CD4-positive, alpha-beta T cell treated with Interleukin-17A for 1 hour (primary cell): ENCODE data around the gene NSL1.
"Not testable (repeated sequence)": the region's sequence is repeated elsewhere in the genome, so short reads cannot be mapped to it uniquely, and the experiment has no call there.

Source experiments
- DNase-seq: peaks from one replicate; pipeline ENCODE4 v3.0.0-alpha.2; 2020

The NSL1 gene

GRCh38 chr1:212782422-212783154, 9.0 kb downstream of the NSL1 start:
- DNase-seq, result peak; percentile 52

- no peak for DNase-seq
Observed at GRCh38 chr1:212781225-212781624, 10.4 kb downstream of the NSL1 start.

- DNase-seq, result no peak
Observed at GRCh38 chr1:212780759-212781158, 10.8 kb downstream of the NSL1 start.

GRCh38 chr1:212779086-212779485, 12.5 kb downstream of the NSL1 start:
- DNase-seq, result not testable (repeated sequence)

- no peak for DNase-seq
Observed at GRCh38 chr1:212777151-212777550, 14.4 kb downstream of the NSL1 start.

- no peak for DNase-seq
Observed at GRCh38 chr1:212775241-212775640, 16.3 kb downstream of the NSL1 start.

- no peak for DNase-seq
Observed at GRCh38 chr1:212774584-212774983, 17.0 kb downstream of the NSL1 start.

- no peak for DNase-seq
Observed at GRCh38 chr1:212773011-212773410, 18.6 kb downstream of the NSL1 start.

- no peak for DNase-seq
Observed at GRCh38 chr1:212771341-212771740, 20.2 kb downstream of the NSL1 start.

GRCh38 chr1:212769459-212770167, 22.0 kb downstream of the NSL1 start:
- DNase-seq, result no peak

GRCh38 chr1:212766825-212767224, 24.8 kb downstream of the NSL1 start:
- DNase-seq, result not testable (repeated sequence)

- not testable (repeated sequence) for DNase-seq
Observed at GRCh38 chr1:212764718-212765281, 26.8 kb downstream of the NSL1 start.

GRCh38 chr1:212762839-212763238, 28.7 kb downstream of the NSL1 start:
- no peak for DNase-seq

GRCh38 chr1:212762234-212762633, 29.3 kb downstream of the NSL1 start:
- DNase-seq, result no peak

GRCh38 chr1:212760126-212760823, 31.3 kb downstream of the NSL1 start:
- DNase-seq, result peak; percentile 48

GRCh38 chr1:212759683-212760082, 31.9 kb downstream of the NSL1 start:
- no peak for DNase-seq

- DNase-seq, result no peak
Observed at GRCh38 chr1:212754680-212755079, 36.9 kb downstream of the NSL1 start.

- peak; percentile 21 for DNase-seq
Observed at GRCh38 chr1:212754193-212754592, 37.4 kb downstream of the NSL1 start.

- no peak for DNase-seq
Observed at GRCh38 chr1:212753749-212754148, 37.8 kb downstream of the NSL1 start.

GRCh38 chr1:212752934-212753497, 38.6 kb downstream of the NSL1 start:
- peak; percentile 27 for DNase-seq

- peak; percentile 23 for DNase-seq
Observed at GRCh38 chr1:212752252-212752933, 39.2 kb downstream of the NSL1 start.

GRCh38 chr1:212749821-212750535, 41.6 kb downstream of the NSL1 start:
- peak; percentile 39 for DNase-seq
